ENCODE measurements around the gene KCNJ15. TPM values are rescaled to one million over a fixed set of nuclear protein-coding genes. Genes with fewer than 3 reads are reported as not detected.

The KCNJ15 gene
- polyA plus RNA-seq, 2 of the 4 experiments (the other 2 are of a cell fraction), result 0.19 to 0.30 TPM

- ATAC-seq, result no peak
- peak overlapping the region in 1 of 2 experiments; percentile 32; a peak in 3 of 6 replicates for H3K27ac ChIP-seq
- whole genome bisulfite sequencing (ENCODE audit: missing lambda C conversion rate), result 90% methylated on average over 2 of the region's 2 CpGs
Observed at GRCh38 chr21:38294609-38295008, 37.8 kb downstream of the KCNJ15 start.

DNA sequence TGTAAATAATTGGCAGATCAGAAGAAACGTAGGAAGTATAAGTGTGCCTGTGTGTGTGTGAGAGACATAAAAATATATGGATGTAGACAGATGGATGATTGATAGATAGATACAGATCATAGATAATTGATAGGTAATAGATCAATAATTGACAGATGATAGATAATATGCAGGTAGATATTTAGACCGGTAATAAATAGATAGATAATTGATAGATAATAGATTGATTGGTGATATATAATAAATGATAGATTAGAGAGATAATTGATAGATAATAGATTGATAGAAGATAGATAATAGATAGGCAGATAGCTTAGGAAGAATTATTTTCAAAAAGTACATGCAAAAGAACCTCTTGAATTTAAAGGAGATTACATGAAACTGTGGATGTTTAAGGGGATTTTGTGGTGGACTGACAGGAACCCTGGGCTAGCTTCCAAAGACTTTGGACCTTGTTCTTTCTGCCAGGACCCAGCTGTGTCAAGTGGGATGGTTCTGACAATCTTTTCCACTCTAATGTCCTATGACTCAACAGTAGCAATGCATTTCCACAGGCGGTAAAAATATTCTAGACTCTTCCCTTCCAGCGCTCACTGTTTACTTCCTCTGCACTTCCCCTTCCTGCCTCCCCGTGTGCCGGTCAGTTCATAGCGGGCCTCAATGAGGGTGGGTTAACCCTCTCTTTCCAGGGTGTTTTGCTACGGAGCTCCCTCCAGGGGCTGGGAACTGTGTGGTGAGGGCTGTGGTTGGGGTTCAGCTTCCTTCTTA, 39.4 kb downstream of the KCNJ15 start:
- ATAC-seq (0 out of 6 replicates have a peak, but pooled peaks of 1 of the 2 experiments have one; percentile 34), FAIRE-seq (no peak), DNase-seq (ENCODE audit: low read depth in 1 of 2, low spot score in 1 of 2) (no peak)
- Histone ChIP-seq H3K4me3 (no peak overlapping the region), H3K9me3 (no peaks in the 10 kb centered on the region), H3K4me1 (peaks cover 41% of the 10 kb centered on the region), H3K27ac (peak overlapping the region; percentile 21 to 67; a peak in 3 of 6 replicates), H3K4me2 (peak overlapping the region; percentile 11; the same call in 1 of the 3 replicates)
- ChIA-PET POLR2A (no interaction called here), CTCF (interaction anchor here (1.1 kb wide), 1 partner anchor 19 kb away, joined by 4 read pairs; no protein-coding TSS in a partner anchor)
- WGBS (ENCODE audit: missing lambda C conversion rate), result 56% methylated on average over 8 of the region's 8 CpGs
- TF ChIP-seq FOSL2 (IDR thresholded peaks at IDR 0.05) (no peak), FOSL2 (CRISPR knock-in tag; IDR thresholded peaks at IDR 0.05) (no peak)

More at GRCh38 chr21:38294609-38295008, 37.8 kb downstream of the KCNJ15 start:
- FAIRE-seq, result no peak
- Histone ChIP-seq H3K4me1 (peaks cover 41% of the 10 kb centered on the region), H3K4me2 (no peak overlapping the region), H3K9me3 (no peaks in the 10 kb centered on the region), H3K4me3 (no peak overlapping the region)
- DNase-seq (ENCODE audit: low read depth in 1 of 2, low spot score in 1 of 2), result no peak
- ChIA-PET CTCF (interaction anchor here (0.9 to 1.6 kb wide), 3 partner anchors 11 to 62 kb away, joined by 3 to 6 read pairs (median 5); no protein-coding TSS in a partner anchor), POLR2A (interaction anchor here (0.7 kb wide), 1 partner anchor 9 kb away, joined by 3 read pairs; no protein-coding TSS in a partner anchor)
- TF ChIP-seq RNF2 (IDR thresholded peaks at IDR 0.05; ENCODE audit: borderline replicate concordance, low read depth) (no peak), NFE2L2 (conservative IDR thresholded peaks at IDR 0.05; ENCODE audit: low read length) (no peak), POLR2AphosphoS2 (conservative IDR thresholded peaks at IDR 0.05; ENCODE audit: low read length) (no peak), EHF (CRISPR knock-in tag; IDR thresholded peaks at IDR 0.05) (no peak), SREBF2 (IDR thresholded peaks at IDR 0.05) (no peak), RARB (CRISPR knock-in tag; IDR thresholded peaks at IDR 0.05) (no peak), TP53 (CRISPR knock-in tag; IDR thresholded peaks at IDR 0.05) (no peak), GATA3 (IDR thresholded peaks at IDR 0.05; ENCODE audit: borderline replicate concordance) (no peak), CBX8 (IDR thresholded peaks at IDR 0.05) (no peak), FOSB (CRISPR knock-in tag; IDR thresholded peaks at IDR 0.05) (no peak), RFX5 (IDR thresholded peaks at IDR 0.05) (no peak)
- TF ChIP-seq, protein P1, sequence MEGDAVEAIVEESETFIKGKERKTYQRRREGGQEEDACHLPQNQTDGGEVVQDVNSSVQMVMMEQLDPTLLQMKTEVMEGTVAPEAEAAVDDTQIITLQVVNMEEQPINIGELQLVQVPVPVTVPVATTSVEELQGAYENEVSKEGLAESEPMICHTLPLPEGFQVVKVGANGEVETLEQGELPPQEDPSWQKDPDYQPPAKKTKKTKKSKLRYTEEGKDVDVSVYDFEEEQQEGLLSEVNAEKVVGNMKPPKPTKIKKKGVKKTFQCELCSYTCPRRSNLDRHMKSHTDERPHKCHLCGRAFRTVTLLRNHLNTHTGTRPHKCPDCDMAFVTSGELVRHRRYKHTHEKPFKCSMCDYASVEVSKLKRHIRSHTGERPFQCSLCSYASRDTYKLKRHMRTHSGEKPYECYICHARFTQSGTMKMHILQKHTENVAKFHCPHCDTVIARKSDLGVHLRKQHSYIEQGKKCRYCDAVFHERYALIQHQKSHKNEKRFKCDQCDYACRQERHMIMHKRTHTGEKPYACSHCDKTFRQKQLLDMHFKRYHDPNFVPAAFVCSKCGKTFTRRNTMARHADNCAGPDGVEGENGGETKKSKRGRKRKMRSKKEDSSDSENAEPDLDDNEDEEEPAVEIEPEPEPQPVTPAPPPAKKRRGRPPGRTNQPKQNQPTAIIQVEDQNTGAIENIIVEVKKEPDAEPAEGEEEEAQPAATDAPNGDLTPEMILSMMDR (IDR thresholded peaks at IDR 0.05), result no peak

GRCh38 chr21:38297194-38297631, 40.4 kb downstream of the KCNJ15 start:
- ATAC-seq, result no peak; a peak in 2 of 6 replicates
- 75% methylated on average over 3 of the region's 3 CpGs for WGBS (ENCODE audit: missing lambda C conversion rate)
- ChIA-PET POLR2A (no interaction called here), CTCF (interaction anchor here (0.6 to 1.1 kb wide), 2 partner anchors 20 to 59 kb away, joined by 3 to 4 read pairs; no protein-coding TSS in a partner anchor)
- no peak for FAIRE-seq
- DNase-seq (ENCODE audit: low read depth in 1 of 2, low spot score in 1 of 2), result no peak
- H3K9me3 ChIP-seq, result no peaks in the 10 kb centered on the region
- no peak overlapping the region for H3K4me2 ChIP-seq
- peaks cover 38% of the 10 kb centered on the region for H3K4me1 ChIP-seq
- H3K27ac ChIP-seq, result peak overlapping the region; percentile 1 to 67; a peak in 5 of 6 replicates
- no peak overlapping the region for H3K4me3 ChIP-seq
- no peak for TF ChIP-seq NR3C1 (IDR thresholded peaks at IDR 0.05)
- TF ChIP-seq REST (IDR thresholded peaks at IDR 0.05), result no peak
- TF ChIP-seq ESRRA (IDR thresholded peaks at IDR 0.05; ENCODE audit: borderline replicate concordance, low read length), result no peak
- TF ChIP-seq ATOH8 (CRISPR knock-in tag; IDR thresholded peaks at IDR 0.05; ENCODE audit: low read depth), result no peak
- TF ChIP-seq TFCP2L1 (CRISPR knock-in tag; IDR thresholded peaks at IDR 0.05), result no peak
- TF ChIP-seq RARB (CRISPR knock-in tag; IDR thresholded peaks at IDR 0.05), result no peak
- no peak for TF ChIP-seq EHMT2 (IDR thresholded peaks at IDR 0.05; ENCODE audit: low read depth)
- no peak for TF ChIP-seq RNF2 (IDR thresholded peaks at IDR 0.05; ENCODE audit: borderline replicate concordance, low read depth)
- TF ChIP-seq BHLHE40 (IDR thresholded peaks at IDR 0.05; ENCODE audit: low read depth, low read length), result no peak
- TF ChIP-seq, protein P2, sequence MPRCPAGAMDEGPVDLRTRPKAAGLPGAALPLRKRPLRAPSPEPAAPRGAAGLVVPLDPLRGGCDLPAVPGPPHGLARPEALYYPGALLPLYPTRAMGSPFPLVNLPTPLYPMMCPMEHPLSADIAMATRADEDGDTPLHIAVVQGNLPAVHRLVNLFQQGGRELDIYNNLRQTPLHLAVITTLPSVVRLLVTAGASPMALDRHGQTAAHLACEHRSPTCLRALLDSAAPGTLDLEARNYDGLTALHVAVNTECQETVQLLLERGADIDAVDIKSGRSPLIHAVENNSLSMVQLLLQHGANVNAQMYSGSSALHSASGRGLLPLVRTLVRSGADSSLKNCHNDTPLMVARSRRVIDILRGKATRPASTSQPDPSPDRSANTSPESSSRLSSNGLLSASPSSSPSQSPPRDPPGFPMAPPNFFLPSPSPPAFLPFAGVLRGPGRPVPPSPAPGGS (IDR thresholded peaks at IDR 0.05), result no peak
- TF ChIP-seq EHF (CRISPR knock-in tag; IDR thresholded peaks at IDR 0.05), result no peak
- no peak for TF ChIP-seq CBX8 (IDR thresholded peaks at IDR 0.05)
- no peak for TF ChIP-seq CHD4 (IDR thresholded peaks at IDR 0.05; ENCODE audit: borderline replicate concordance)
